HepG2 (cell line): ENCODE results near the gene TMEM8B. TPM values are rescaled to one million over a fixed set of nuclear protein-coding genes. Genes with fewer than 3 reads are reported as not detected.

ENCODE experiments used
- DBP ChIP-seq: sonication (generic); formaldehyde crosslinking; IDR thresholded peaks from 2 replicates; pipeline ENCODE4 v1.4.0; 2020; ENCODE audit warnings: missing genetic modification reagents; ENCODE audit errors: not compliant biosample characterization
- DR1 ChIP-seq: sonication (generic); formaldehyde crosslinking; IDR thresholded peaks from 2 replicates; pipeline ENCODE4 v1.8.0; 2021; ENCODE audit warnings: mild to moderate bottlenecking, missing genetic modification reagents, inconsistent platforms
- HNF1A ChIP-seq, 2 experiments: sonication (generic) in 1 of 2; formaldehyde crosslinking in 1 of 2; IDR thresholded peaks; 2 replicates each; pipeline versions ENCODE4 v1.4.0 to v1.6.1; 2016 to 2020; ENCODE audit warnings: borderline replicate concordance in 1 of 2, low read depth in 1 of 2, mild to moderate bottlenecking in 1 of 2, missing genetic modification reagents in 1 of 2
- HNF1B ChIP-seq: sonication (generic); formaldehyde crosslinking; IDR thresholded peaks from 2 replicates; pipeline ENCODE4 v1.5.1; 2020; ENCODE audit warnings: mild to moderate bottlenecking, moderate library complexity, missing genetic modification reagents
- KLF16 ChIP-seq, 2 experiments: sonication (generic) in 1 of 2; formaldehyde crosslinking in 1 of 2; IDR thresholded peaks; 2 replicates each; pipeline versions ENCODE4 v1.6.1 to v1.8.0; 2016 to 2023; ENCODE audit warnings: missing genetic modification reagents in 2 of 2, missing compliant biosample characterization in 1 of 2
- MAFF ChIP-seq: IDR thresholded peaks from 2 replicates; pipeline ENCODE4 v1.6.1; 2011; ENCODE audit warnings: low read depth, low read length, improper control_type of control experiment
- SIN3A ChIP-seq: IDR thresholded peaks from 2 replicates; pipeline ENCODE4 v1.6.1; 2011; ENCODE audit warnings: low read depth, mild to moderate bottlenecking, control low read depth, low read length, borderline replicate concordance
- THAP9 ChIP-seq: sonication (generic); formaldehyde crosslinking; IDR thresholded peaks from 2 replicates; pipeline ENCODE4; 2020; ENCODE audit warnings: missing genetic modification reagents, mild to moderate bottlenecking, borderline replicate concordance
- ZBTB10 ChIP-seq: sonication (generic); formaldehyde crosslinking; IDR thresholded peaks from 2 replicates; pipeline ENCODE4 v1.4.0; 2020; ENCODE audit warnings: missing genetic modification reagents, borderline replicate concordance
- ZBTB8A ChIP-seq: sonication (generic); formaldehyde crosslinking; IDR thresholded peaks from 2 replicates; pipeline ENCODE4 v1.4.0; 2020; ENCODE audit warnings: mild to moderate bottlenecking, low read depth, missing genetic modification reagents, borderline replicate concordance
- ZNF567 ChIP-seq: sonication (generic); formaldehyde crosslinking; IDR thresholded peaks from 2 replicates; pipeline ENCODE4 v1.8.1; 2023; ENCODE audit warnings: mild to moderate bottlenecking, missing genetic modification reagents, borderline replicate concordance
- ZNF570 ChIP-seq: sonication (generic); formaldehyde crosslinking; IDR thresholded peaks from 2 replicates; pipeline ENCODE4 v1.4.0; 2020; ENCODE audit warnings: mild to moderate bottlenecking, missing genetic modification reagents, borderline replicate concordance
- polyA plus RNA-seq, 8 experiments: library from polyadenylated mRNA; depleted of rRNA in 3 of 8; stranded (reverse) in 7 of 8; unstranded in 1 of 8; fragments of >200 nt; fragmentation: Illumina TruSeq in 4 of 8; extraction: Trizol in 4 of 8; gene quantifications; 2 replicates each; pipeline versions ENCODE4 v1.2.1 to v1.2.3, GENCODE V29; 2011 to 2016; ENCODE audit warnings: low read depth in 4 of 8, missing spikeins in 1 of 8, mixed read lengths in 1 of 8; ENCODE audit not compliant: insufficient read depth in 1 of 8
- total RNA-seq, 5 experiments: library from RNA; depleted of rRNA; stranded (reverse); fragments of >200 nt; fragmentation: Illumina TruSeq; extraction: Trizol; gene quantifications; 2 replicates each; pipeline ENCODE4 v1.2.3, GENCODE V29; 2016; ENCODE audit warnings: low read depth in 1 of 5

The TMEM8B gene
- total and polyA plus RNA-seq, 2 of the 13 experiments (the other 11 are each of a cell fraction or from before 2014, with no cell fraction given) = 2.1 to 2.7 TPM

GRCh38 chr9:35814841-35815543 is 14.0 kb upstream of the TMEM8B start, which contains the start of gene HINT2 (continued):
- TF ChIP-seq THAP9 (peak; percentile 64; the same call in 1 of the 2 replicates), KLF16 (CRISPR knock-in tag; IDR thresholded peaks at IDR 0.05) (0 out of 4 replicates have a peak, but pooled peaks of 1 of the 2 experiments have one; percentile 35), MAFF (no peak), DBP (CRISPR knock-in tag) (no peak), ZNF567 (CRISPR knock-in tag) (no peak), ZNF570 (CRISPR knock-in tag) (no peak; the same call in 1 of the 2 replicates), ZBTB8A (CRISPR knock-in tag) (no peak), SIN3A (no peak), ZBTB10 (peak; percentile 7; the same call in 1 of the 2 replicates), DR1 (CRISPR knock-in tag) (peak; percentile 88), HNF1B (CRISPR knock-in tag) (peak; percentile 25; the same call in 1 of the 2 replicates), HNF1A (IDR thresholded peaks at IDR 0.05; ENCODE audit: low read depth) (no peak), HNF1A (CRISPR knock-in tag; IDR thresholded peaks at IDR 0.05; ENCODE audit: borderline replicate concordance) (no peak)
